Measurements from ENCODE around the gene DCST1. TPM values are rescaled to one million over a fixed set of nuclear protein-coding genes. Genes with fewer than 3 reads are reported as not detected.

The DCST1 gene
- total and polyA plus RNA-seq, 9 donors = 0.10 to 0.30 (median 0.16) TPM; not detected in 1

DNA sequence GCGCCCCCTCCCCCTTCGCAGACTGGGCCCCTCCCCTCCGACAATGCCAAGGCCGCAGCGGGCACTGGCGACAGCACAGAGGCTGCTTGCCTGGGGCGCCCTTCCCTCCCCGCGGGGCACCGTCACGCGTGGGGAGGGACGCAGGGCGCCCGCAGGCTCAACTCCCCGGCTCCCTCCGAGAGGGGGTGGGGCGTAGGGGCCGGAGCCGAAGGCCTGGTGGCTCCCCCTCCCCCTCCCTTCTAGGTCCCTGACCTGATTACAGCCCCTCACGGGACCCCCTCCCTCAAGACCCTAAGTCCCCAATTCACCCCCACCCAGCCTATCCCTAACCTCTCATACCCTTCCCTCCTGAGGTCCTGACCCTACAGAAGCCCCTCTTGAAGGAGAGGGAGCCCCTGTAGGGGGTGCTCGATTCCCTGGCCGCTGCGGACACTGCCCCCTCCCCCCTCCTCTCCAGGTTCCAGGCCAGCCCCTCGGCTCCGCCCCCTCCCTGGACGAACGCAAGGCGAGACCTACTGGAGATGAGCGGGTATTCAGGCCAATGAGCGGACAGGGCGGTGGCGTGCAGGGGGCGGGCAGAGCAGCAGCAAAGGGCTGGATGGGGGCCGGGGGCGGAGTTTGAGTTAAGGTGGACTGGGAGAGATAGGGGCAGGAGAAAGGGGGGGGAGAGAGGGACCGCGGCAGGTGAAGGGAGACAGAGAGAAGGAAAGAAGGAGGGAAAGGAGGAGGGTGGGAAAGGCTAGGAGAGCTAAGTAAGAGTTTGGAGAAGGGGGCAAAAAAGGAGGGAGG is 31.8 kb upstream of the DCST1 start:
- WGBS (ENCODE audit: insufficient coverage) = 0% methylated on average over 7 of the region's 38 CpGs
- H3K27ac ChIP-seq (ENCODE audit: low read length) = peak overlapping the region; percentile 96
- peak overlapping the region; percentile 86 for H3K4me3 ChIP-seq (ENCODE audit: low read length)
- no peaks in the 10 kb centered on the region for H3K9me3 ChIP-seq (replicated peaks; ENCODE audit: control insufficient read depth, low read depth, low read length)
- peak; percentile 100 for DNase-seq
- peaks cover 64% of the 10 kb centered on the region for H3K4me1 ChIP-seq (ENCODE audit: control insufficient read depth, insufficient read depth, low read length)
- no peaks in the 10 kb centered on the region for H3K27me3 ChIP-seq (ENCODE audit: control insufficient read depth, insufficient read depth, low read length)
- no peaks in the 10 kb centered on the region for H3K36me3 ChIP-seq (ENCODE audit: control insufficient read depth, insufficient read depth, low read length)

DNA sequence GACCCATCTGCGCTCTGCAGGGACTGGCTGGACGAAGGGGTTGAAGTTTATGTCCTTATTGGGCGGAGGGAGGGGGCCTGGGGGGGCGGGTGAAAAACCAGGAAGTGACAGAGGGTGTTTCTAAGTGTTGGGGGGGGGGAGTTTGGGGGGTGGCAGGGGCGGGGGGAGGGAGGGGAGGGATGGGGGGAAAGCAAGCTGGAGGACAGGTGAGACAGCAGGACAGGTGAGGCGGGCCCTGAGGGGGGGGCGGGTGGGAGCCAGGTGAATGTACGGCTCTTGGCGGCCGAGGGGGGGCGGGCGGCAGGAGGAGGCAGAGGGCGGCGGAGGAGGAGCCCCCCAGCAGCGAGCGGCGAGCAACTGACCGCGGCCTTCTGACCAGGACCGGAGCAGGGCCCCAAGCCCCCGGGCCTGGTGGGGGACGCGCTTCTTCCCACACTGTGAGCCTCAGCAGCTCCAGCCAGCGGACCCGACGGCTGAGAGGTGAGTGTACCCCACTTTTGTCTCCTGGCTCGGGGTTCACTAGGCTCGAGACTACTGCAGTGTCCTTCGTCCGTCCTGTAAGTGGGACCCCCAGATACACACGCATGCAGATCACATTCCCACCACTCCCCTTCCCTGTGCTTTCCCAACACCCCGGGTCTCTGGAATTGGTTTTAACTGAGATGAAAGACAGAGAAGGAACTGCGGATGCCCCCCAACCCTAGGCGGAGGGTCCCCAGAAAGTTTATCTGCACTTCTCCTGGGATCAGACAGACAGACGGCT is 31.0 kb upstream of the DCST1 start, which contains the start of gene ZBTB7B:
Gene ZBTB7B, plus strand, starts transcription at position 339 of the 763 bp plus-strand sequence. CDS start 11,859 bp downstream, outside the sequence.
- under 1% methylated on average over 14 of the region's 35 CpGs for WGBS (ENCODE audit: insufficient coverage)
- peak within 1 kb of the TSS; percentile 86 for H3K4me3 ChIP-seq (ENCODE audit: low read length)
- H3K27me3 ChIP-seq (ENCODE audit: control insufficient read depth, insufficient read depth, low read length) = no peaks in the 10 kb centered on the region
- H3K36me3 ChIP-seq (ENCODE audit: control insufficient read depth, insufficient read depth, low read length) = no peaks in the 10 kb centered on the region
- no peak for DNase-seq
- peak within 1 kb of the TSS; percentile 96 for H3K27ac ChIP-seq (ENCODE audit: low read length)
- peaks cover 72% of the 10 kb centered on the region for H3K4me1 ChIP-seq (ENCODE audit: control insufficient read depth, insufficient read depth, low read length)
- no peaks in the 10 kb centered on the region for H3K9me3 ChIP-seq (replicated peaks; ENCODE audit: control insufficient read depth, low read depth, low read length)

DNA sequence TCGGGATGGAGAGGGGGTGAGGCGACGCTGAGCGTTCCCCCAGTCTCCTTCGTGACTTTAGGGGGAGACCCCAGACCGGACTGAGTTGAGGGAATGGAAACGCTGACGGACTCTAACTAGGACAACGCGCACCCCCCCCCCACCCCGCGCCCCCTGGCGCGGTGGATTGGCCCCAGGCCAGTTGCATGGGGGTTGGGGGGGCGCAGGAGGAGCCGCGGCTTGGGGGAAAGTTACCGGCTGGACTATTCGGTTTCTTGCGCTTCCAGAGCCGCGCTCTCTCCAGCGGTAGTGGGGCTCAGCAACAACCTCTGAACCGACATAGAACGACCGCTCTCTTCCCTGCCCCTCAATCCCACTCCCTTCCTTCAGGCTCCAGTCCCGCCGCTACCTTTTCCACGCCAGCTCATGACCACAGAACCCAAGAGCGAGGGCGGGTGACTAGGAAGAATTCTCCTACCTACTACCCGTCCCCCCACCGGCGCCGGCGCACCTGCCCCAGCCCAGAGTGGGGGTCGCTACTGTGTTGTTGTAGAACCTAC is 30.3 kb upstream of the DCST1 start:
- WGBS (ENCODE audit: insufficient coverage) = under 1% methylated on average over 19 of the region's 37 CpGs
- no peaks in the 10 kb centered on the region for H3K9me3 ChIP-seq (replicated peaks; ENCODE audit: control insufficient read depth, low read depth, low read length)
- H3K4me3 ChIP-seq (ENCODE audit: low read length) = peak overlapping the region; percentile 70
- peak overlapping the region; percentile 95 for H3K27ac ChIP-seq (ENCODE audit: low read length)
- H3K27me3 ChIP-seq (ENCODE audit: control insufficient read depth, insufficient read depth, low read length) = no peaks in the 10 kb centered on the region
- H3K4me1 ChIP-seq (ENCODE audit: control insufficient read depth, insufficient read depth, low read length) = peaks cover 79% of the 10 kb centered on the region
- H3K36me3 ChIP-seq (ENCODE audit: control insufficient read depth, insufficient read depth, low read length) = no peaks in the 10 kb centered on the region
- DNase-seq = peak; percentile 70

DNA sequence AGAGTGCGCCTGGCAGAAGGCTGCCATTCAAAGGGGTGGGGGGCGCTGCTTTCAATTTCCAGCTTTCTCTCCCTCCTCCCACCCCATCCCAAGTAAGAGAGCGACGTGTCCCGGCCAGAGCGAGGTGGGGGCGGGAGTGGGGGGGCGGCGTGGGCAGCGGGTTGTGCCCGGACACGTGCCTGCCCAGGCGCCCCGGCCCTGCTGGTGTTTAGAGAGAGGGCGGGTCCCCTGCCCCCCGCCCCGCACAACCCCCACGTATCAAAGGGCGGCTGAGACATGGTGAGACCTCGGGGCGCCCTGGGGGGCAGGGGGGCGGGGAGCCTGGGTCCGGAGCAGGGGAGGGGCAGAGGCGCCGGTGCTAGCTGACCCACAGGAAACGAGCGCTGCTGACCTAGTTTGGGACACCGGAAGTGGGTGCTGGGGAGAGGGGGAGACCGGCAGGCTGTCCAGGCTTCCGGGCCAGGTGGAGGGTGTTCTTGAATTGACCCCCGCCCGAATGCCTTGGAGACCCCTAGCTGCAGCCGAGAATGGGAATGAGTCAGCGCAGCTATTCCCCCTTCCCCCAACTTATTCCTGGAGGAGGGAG is 29.8 kb upstream of the DCST1 start:
- H3K36me3 ChIP-seq (ENCODE audit: control insufficient read depth, insufficient read depth, low read length) = no peaks in the 10 kb centered on the region
- peaks cover 82% of the 10 kb centered on the region for H3K4me1 ChIP-seq (ENCODE audit: control insufficient read depth, insufficient read depth, low read length)
- peak overlapping the region; percentile 70 for H3K4me3 ChIP-seq (ENCODE audit: low read length)
- peak overlapping the region; percentile 95 for H3K27ac ChIP-seq (ENCODE audit: low read length)
- DNase-seq = peak; percentile 82
- 2% methylated on average over 8 of the region's 34 CpGs for WGBS (ENCODE audit: insufficient coverage)
- H3K9me3 ChIP-seq (replicated peaks; ENCODE audit: control insufficient read depth, low read depth, low read length) = no peaks in the 10 kb centered on the region
- H3K27me3 ChIP-seq (ENCODE audit: control insufficient read depth, insufficient read depth, low read length) = no peaks in the 10 kb centered on the region

DNA sequence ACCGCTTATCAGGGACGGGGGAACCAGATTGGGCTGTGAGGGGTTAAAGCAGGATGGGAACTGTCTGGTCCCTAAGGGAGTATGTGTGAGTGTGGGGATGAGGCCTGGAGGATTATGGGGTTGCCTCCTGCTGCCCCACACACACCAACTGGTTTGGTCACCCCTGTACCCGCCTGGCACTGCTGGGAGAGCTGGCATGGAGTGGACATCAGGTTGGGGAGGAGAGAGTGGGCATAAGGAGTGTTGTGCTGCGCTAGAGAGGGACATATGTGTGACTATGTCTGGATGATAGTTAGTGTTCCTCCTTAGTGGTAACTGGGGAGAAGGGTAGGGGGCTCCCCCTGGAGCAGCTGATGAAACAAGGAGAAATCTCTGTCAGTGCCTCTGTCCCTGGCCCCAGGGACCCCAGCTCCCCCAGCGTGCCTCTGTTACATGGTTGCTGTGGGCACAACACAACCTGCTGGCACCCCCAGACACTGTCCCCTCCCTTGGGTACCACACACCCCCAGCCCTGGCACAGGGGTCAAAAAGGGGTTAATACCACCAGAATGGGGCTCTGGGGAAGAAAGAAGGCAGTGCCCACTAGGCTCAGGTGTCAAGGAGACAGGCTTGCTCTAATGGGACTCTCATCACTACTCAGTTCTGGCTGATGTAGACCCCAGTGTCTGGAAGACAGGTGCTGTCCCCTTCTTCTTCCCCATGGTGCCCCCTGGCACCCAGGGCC is 29.1 kb upstream of the DCST1 start:
- Histone ChIP-seq H3K36me3 (ENCODE audit: control insufficient read depth, insufficient read depth, low read length) (no peaks in the 10 kb centered on the region), H3K27me3 (ENCODE audit: control insufficient read depth, insufficient read depth, low read length) (no peaks in the 10 kb centered on the region), H3K4me1 (ENCODE audit: control insufficient read depth, insufficient read depth, low read length) (peaks cover 82% of the 10 kb centered on the region), H3K9me3 (replicated peaks; ENCODE audit: control insufficient read depth, low read depth, low read length) (no peaks in the 10 kb centered on the region), H3K4me3 (ENCODE audit: low read length) (peak overlapping the region; percentile 70), H3K27ac (ENCODE audit: low read length) (peak overlapping the region; percentile 95)
- DNase-seq = no peak
- WGBS (ENCODE audit: insufficient coverage) = 36% methylated on average over 2 of the region's 5 CpGs

DNA sequence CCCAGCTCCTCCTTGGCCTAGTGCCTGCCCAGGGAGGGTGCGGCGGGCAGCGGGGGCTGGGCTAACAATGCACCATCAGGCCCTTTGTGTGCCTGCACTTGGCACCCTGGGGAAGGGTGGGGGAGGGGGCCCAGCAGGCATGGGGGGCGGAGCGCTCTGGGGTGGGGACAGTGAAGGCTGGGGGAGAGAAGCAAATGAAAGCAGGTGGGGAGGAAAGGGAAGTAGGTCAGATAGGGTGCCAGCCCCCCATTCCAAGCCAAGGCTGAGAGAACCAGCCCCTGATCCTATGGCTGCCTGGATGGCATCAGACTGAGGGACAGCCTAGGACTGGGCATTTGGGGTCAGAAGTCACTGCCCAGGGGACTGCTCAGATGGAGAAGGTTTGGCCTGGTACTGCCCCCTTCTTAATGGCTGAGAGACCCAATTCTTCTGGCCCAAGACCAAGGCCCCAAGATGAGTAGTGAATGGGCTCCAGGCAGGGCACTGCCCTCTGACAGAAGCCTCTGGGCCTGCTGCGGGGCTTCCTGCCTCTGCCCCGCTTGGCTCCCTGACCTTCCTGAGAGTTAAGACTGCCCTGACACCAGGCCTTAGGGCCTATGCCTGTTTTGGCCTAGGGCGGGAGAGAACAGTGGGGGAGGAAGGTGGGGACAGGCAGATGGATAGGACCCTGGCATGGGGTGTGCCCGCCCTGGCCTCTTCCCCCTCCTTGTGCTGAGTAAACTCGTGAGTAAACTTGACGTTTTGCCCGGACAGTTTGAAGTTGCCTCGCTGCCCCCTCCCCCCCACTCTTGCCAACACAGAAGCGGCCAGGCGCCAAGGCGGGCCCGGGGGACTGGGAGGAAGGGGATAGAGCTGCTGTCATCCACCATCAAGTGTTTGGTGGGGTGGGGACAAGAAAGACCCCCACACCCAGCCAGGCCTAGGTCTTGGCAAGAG is 28.3 kb upstream of the DCST1 start:
- WGBS (ENCODE audit: insufficient coverage) = no CpG with 5 or more reads among the region's 17 CpGs
- Histone ChIP-seq H3K27me3 (ENCODE audit: control insufficient read depth, insufficient read depth, low read length) (no peaks in the 10 kb centered on the region), H3K4me3 (ENCODE audit: low read length) (no peak overlapping the region), H3K4me1 (ENCODE audit: control insufficient read depth, insufficient read depth, low read length) (peaks cover 74% of the 10 kb centered on the region), H3K36me3 (ENCODE audit: control insufficient read depth, insufficient read depth, low read length) (no peaks in the 10 kb centered on the region), H3K27ac (ENCODE audit: low read length) (peak overlapping the region; percentile 95), H3K9me3 (replicated peaks; ENCODE audit: control insufficient read depth, low read depth, low read length) (no peaks in the 10 kb centered on the region)
- no peak for DNase-seq

DNA sequence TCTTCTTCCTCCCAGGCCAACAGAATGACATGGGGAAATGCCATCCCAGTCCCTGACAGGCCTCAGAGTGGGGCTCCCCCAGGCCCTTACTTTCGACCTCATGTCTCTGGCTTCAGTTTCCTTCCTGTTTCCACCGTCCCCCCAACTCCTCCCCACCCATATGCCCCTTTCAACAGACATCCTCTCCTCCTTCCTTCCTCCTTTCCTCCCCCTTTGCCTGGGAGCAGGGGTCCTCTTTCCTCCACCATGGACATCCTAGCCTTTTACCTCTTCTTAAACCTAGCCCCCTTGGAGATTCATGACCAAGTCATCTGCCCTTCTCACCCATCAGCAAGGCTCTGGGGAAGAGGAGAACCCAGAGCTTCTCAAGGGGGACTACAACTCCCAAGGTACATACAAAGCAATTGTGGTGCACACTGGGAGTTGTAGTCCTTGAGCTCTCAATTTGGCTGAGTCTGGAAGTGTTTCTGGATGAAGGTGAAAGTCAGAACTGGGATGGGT is 27.0 kb upstream of the DCST1 start:
- no peak overlapping the region for H3K27ac ChIP-seq (ENCODE audit: low read length)
- H3K27me3 ChIP-seq (ENCODE audit: control insufficient read depth, insufficient read depth, low read length) = no peaks in the 10 kb centered on the region
- H3K4me1 ChIP-seq (ENCODE audit: control insufficient read depth, insufficient read depth, low read length) = peaks cover 72% of the 10 kb centered on the region
- H3K36me3 ChIP-seq (ENCODE audit: control insufficient read depth, insufficient read depth, low read length) = no peaks in the 10 kb centered on the region
- no peaks in the 10 kb centered on the region for H3K9me3 ChIP-seq (replicated peaks; ENCODE audit: control insufficient read depth, low read depth, low read length)
- peak; percentile 78 for DNase-seq
- WGBS (ENCODE audit: insufficient coverage) = 31% methylated on average over 2 of the region's 2 CpGs
- no peak overlapping the region for H3K4me3 ChIP-seq (ENCODE audit: low read length)

DNA sequence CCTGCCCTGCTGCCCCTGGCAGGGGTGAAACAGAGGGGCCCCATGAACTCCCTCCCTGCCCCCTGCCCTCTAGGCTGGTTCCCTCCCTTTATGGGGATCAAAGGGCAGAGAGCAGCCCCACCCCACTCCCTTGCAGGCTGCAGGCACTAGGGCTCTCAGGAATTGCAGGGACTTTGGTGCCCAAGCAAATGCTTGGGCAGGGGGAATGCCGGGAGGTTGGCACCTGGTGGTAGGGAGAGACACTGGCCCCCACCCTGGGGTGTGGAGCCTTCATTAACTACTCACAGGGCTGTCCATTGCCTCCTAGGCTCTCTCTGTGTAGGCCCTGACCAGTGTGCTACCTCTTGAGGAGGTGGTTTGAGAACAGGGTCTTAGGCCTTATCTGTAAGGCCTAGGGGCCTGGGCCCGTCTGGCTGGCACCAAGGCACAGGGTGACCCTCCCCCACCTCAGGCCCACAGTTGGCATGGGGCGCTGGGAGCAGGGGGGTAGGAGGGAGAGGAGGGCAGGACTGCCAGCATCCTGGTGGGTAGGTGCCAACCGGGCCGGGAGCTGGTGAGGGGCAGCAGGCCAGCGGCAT is 26.3 kb upstream of the DCST1 start:
- Histone ChIP-seq H3K27me3 (ENCODE audit: control insufficient read depth, insufficient read depth, low read length) (no peaks in the 10 kb centered on the region), H3K9me3 (replicated peaks; ENCODE audit: control insufficient read depth, low read depth, low read length) (no peaks in the 10 kb centered on the region), H3K4me1 (ENCODE audit: control insufficient read depth, insufficient read depth, low read length) (peaks cover 77% of the 10 kb centered on the region), H3K27ac (ENCODE audit: low read length) (no peak overlapping the region), H3K36me3 (ENCODE audit: control insufficient read depth, insufficient read depth, low read length) (no peaks in the 10 kb centered on the region), H3K4me3 (ENCODE audit: low read length) (no peak overlapping the region)
- no peak for DNase-seq
- WGBS (ENCODE audit: insufficient coverage) = 73% methylated on average over 4 of the region's 6 CpGs

All from muscle of leg (tissue), 11 donors.